GM19452 (cell line): Measurements from ENCODE around the gene ANGEL1.

ENCODE experiments used
- ATAC-seq: cut with Tn5 transposase; IDR thresholded peaks from one replicate; pipeline ENCODE4 v1.9.1; 2021; ENCODE audit not compliant: unreplicated experiment

Gene ANGEL1

DNA sequence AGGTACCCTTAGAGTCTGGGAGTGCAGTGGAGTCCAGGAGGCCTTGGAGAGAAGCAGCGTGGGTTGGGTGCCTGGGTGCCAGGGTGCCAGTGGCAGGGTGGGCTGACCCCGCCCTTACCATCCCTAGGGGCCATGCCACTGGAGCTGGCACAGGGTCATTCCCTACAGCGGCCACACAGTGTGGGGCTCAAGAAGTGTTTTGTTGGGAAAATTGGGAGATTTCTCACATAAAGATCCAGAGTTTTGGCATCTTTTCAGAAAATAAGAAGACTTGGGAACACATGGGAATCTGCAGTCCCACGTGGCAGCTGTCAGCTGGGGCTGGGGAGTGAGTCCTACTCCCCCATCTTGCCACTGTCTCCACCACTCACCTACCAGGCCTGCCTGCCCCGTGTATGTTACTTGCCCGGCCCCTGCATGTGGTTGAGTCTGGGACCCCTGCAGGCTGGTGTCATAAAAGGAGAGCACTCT lies 47.2 kb downstream of the ANGEL1 start:
- ATAC-seq: no peak

DNA sequence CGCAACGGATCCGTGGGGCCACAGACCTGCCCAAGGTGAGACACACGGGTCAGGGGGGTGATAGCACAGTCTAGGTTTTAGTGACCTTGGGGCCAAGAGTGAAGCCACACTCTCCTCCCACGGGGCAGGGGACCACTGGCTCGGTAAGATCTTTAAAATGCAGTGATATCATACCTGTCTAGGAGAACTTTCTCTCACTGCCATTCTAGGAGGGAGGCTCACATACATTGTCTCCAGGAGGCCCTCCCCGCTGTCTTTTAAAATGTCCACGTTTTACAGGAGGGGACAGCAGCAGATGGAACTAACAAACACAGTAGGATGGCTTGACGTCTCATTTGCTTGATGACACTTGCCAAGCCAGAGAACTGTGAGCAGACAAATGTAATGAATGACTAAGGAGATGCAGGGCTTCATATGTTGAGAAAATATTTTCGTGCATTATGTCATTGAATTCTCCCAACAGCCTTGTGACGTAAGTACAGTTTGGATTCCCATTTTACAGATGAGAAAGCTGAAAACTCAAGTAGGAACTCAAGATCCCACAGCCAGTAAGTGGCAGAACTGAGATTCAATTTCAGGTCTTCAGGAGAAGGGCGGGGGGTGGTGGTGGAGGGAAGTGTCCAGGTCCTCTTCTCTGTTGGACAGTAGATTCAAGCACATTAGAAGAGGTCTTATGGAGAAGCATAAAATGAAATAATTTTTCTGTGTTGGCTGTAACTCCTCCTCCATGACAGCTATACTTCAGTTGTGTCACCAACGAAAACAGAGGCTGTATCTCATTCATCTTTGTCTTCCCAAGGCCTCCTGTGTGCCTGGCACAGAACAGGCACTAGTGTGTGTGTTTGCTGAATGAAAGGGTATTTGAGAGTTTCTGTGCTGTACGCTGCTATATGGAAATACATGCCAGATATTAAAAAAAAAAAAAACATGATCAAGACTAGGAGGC lies 49.3 kb downstream of the ANGEL1 start:
- no peak for ATAC-seq

DNA sequence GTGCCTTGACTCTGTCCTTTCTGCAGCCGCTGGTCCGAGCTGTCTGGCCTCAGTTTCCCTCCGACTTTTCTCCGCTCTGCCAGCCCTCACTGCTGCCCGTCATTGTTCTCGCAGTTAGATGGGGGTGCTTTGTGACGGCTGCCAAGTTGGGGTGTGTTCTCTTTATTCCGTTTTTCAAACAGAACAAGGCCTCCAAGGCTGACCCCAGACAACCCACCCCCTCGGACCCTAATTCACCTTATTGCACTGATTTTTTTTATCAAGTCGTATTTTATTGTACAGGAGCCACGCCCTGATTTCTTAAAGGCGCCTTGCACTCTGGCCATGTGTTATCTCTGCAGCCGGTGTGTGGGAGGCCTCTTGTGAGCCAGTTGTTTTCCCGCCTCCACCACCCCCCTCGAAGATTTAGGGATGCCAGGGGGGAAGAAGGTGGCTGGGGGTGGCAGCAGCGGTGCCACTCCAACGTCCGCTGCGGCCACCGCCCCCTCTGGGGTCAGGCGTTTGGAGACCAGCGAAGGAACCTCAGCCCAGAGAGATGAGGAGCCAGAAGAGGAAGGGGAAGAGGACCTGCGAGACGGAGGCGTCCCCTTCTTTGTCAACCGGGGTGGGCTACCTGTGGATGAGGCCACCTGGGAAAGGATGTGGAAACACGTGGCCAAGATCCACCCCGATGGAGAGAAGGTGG lies 50.1 kb downstream of the ANGEL1 start:
- no peak for ATAC-seq

DNA sequence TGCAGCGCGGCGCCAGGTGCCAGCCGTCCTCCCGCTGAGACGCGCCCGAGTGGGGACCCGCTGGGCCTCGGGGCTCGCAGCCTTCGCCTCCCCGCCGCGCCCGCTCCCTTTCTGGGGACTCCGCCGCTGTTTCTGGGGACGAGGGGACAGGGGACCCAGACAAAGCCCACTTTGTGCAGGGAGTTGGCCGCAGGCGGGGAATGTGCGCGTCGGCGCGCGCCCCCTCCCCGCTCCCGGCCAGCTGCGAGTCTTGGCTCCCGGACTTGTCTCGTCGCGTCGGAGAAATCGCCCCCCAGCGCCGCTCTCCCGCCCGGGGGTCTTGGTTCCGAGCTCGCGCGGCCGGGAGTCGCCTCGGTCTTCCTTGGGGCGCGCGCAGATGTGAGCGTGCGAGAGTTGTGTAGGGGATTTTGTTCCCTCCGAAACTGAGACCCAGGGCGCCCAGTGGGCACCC lies 50.7 kb downstream of the ANGEL1 start:
- no peak for ATAC-seq

DNA sequence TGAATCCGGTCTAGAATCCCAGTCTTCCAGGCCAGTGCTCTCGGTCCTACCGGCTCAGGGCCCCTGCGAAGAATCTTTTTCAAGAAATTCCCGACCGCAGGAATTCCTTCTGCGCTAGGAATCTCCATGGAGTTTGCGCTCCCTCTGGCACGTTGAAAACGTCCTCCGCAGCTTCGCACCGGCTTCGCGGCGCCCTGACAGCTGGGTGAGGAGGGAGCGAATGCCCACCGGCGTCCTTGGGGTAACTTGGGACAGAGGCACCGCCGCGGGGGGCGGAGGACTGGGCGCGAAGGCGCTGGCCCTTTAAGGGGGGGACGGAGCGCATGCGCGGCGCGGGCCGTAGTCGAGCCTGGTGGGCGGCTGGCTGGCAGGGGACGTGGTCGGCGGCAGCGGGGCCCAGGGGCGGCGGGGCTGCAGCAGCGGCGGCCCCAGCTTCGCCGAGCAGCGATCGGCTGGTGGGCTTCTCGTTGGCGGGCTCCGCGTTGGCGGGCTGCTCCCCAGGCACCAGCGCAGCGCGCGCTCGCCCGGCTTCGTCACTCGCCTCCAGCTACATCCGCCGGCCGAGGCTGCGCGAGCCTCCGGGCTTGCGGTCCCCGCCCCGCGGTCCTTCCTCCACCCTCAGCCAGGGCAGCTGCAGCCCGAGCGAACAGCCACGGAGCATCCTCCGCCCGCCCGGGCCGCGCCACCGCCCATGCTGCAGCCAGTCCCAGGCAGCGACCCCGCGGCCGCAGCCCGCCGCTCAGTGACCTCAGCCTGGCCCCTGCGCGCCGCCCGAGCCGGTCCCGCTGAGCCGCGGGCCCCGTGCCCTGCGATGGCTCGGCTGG lies 51.3 kb downstream of the ANGEL1 start, which contains the start of gene VASH1:
Gene VASH1 (plus strand): TSS at position 333 of the 824 bp plus-strand sequence. CDS start 1,354 bp downstream, outside the sequence.
- ATAC-seq: peak; percentile 84

DNA sequence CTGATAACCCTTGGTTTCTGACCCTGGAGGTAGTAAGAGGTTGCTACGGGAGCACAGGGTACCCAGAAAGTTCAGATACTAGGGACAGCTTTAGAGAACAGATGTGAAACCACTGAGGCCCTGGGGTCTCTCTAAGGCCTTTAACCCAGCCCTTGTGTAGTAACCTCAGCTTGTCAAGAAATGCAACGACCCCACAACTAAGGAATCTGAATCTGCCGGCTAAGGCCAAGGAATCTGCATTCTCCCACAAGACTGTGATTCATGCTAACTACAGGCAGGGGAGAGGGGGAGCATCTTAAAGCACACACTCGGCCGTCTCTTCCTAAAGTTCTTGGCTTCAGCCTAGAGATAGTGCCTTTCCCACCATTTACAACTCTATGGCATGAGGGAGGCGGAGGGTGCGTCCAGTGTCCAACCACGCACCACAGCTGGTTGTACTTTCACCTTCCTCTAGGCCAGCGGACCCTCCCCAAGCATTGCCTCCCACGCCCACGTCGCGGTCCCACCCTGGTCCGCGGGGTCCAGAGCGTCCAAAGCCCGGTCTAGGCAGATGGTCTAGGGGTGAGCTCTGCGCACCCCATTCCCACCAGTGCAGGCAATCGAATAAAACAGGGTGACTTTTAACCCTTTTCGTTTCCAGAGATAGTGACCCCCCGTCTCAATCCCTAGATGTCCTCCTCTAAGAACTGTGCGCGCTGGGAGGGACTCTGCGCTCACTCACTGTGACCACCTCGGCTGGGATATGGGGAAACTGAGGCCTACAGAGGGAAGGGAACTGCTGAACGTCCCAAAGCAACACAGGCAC lies 52.1 kb downstream of the ANGEL1 start:
- no peak for ATAC-seq

DNA sequence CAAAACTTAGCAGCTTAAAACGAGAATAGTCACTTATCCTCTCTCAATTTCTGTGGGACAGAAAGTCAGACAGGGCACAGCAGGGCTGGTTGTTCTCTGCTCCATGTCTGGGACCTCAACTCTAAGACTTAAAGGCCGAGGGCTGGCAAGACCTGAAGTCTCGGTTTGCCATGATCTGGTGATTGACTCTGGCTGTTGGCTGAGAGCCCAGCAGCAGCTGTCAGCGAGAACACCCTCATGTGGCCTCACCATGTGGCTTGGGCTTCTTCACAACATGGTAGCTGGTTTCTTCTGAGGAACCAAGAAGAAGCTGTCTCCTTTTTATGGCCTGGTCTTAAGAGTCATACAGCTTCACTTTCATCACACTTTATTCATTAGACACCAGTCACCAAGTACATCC lies 53.1 kb downstream of the ANGEL1 start:
- ATAC-seq: no peak

DNA sequence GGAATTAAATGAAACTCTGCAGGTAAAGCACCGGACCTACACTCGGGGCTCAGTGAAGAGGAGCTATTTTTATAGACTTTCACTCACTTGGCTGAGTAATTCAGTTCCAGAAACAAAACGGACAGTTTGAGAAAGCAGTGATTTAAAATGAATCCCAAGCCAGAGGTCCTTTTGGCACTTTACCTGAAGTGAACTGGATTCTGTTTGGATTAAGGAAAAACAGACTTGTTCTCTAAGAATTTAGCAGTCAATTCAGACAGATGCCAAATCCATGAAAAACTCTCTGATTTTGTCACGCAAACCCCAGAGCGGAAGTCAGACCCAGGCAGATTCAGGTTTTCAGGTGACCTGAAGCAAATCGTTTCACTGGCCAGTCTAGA lies 56.3 kb downstream of the ANGEL1 start:
- ATAC-seq: no peak

DNA sequence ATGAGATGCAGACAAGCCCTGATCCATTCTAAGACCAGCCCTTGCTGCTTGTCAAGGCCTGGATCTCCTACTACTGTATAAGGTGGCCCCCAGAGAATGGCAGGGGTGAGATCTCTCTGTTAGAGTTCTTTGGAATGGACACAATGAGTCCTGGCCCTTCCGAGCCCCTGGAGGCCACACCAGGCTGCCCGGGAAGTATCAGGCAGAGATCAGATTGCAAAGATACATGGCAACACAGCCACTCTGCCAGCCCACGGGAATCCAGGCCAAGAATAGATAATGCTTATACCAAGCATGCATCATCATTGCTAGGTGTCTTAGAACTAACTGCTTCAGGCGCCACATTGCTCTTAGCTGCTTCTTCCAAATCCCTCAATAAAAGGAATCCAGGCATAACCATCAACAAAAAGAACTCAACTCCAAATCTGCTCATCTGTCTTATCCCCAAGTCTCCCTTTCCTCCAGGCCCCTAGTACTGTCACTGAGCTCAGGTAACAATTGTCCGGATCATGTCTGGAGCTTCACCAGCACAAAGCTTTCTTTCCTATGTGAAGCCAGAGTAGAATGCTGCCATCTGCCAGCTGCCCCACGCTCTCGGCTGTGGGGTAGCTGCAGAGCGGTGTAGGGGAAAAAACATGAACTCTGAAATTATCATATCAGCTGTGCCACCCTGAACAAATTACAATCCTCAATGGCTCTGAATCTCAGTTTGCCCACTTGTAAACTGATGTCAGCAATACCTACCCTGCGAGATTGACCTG lies 56.9 kb downstream of the ANGEL1 start:
- ATAC-seq: no peak

DNA sequence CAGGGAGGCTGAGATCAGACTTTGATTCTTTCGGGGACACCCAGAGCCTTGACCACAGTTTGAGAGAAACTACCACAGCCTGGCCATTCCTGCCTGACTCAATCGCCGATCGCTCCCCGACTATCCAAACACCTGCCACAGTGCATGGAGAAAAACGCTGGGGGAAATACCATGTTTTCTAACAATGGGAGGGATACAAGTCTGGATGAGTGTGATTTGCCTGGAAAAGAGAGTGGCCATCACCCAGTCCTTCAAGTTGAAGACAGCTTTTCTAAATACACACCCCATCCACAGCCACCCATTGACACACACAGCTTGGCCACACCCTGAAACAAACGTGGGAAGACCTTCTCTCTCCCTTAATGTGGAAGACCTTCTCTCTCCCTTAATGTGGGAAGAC lies 58.1 kb downstream of the ANGEL1 start:
- no peak for ATAC-seq

DNA sequence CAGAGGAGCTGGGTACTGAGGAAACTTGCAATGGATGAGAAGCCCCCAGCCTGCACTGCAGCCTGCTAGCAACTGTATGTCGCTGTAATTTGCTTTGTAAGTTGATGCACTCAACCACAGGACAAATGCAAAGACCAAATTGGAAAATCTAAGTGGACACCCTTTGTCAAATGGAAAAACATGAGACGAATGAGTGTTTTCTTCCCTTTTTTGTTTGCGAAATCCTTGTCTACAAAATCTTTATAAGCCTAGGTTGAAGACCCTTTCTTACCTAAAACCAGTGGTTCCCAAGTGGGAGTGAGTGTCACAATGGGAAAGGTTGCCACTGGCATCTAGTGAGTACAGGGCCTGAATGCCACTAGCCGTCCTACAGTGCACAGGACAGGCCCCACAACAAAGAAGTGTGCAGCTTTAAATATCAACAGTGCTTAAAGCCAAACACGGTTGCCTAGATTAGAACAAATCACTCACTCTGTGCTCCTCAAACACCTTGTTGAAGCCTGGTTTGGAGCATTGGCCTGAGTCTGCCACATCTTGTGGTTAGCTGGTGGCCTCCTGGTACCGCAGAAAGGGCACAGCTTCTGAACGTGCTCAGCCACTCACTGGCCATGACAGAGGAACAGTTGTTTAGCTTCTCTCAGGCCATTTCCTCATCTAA lies 59.0 kb downstream of the ANGEL1 start:
- ATAC-seq: no peak

DNA sequence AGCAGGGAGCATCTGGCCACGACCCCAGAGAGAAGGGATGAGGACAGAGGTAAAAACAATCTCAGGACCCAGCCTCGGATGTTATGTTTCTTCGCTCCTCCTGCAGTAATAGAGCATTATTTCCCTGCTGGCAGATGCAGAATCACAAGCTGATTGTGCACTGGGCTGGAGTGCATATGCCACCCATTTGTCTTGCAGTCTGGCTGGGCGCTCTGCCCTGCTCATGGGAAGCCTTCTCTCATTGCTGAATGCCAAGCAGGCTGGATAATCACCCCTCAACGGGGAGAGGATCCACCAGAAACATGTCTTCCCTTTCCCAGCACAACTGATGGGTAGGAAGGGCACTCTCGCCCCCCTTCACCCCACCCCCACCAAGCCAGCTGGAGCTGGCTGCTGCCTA lies 59.9 kb downstream of the ANGEL1 start:
- no peak for ATAC-seq

DNA sequence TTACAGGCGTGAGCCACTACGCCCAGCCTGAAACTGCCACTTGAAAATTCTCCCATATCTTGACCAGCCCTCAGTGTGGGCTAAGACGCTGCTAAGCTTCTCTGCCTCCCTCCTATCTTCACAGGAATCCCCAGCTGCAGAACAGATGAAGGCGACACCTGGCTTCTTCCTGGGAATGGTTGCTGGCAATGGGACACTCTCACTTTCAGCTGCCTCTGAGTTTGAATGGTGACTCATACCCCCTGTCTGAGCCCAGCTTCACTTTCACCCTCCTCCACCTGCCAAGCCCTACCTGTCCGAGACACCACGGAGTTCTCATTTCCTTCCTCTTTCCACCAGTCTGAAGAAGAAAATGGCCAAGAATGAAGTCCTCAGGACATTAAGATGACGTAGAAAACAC lies 69.7 kb downstream of the ANGEL1 start:
- no peak for ATAC-seq

DNA sequence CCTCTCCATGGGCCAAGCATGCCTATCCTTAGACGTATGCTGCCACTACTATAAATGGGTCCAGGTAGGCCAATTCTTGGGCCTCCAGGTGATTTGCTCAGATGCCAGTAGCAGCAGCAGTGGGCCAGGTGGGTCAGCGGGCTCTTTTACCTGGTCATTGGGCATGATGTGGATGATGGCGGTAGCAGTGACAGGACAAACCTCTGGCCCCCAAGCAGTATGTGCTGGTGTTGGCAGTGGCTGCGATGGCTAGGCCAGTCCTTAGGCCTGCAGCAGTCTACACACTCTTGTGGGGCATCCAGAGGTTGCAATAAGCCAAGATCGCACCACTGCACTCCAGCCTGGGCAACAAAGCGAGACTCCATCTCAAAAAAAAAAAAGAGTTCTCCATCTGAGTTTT lies 70.5 kb downstream of the ANGEL1 start:
- no peak for ATAC-seq

DNA sequence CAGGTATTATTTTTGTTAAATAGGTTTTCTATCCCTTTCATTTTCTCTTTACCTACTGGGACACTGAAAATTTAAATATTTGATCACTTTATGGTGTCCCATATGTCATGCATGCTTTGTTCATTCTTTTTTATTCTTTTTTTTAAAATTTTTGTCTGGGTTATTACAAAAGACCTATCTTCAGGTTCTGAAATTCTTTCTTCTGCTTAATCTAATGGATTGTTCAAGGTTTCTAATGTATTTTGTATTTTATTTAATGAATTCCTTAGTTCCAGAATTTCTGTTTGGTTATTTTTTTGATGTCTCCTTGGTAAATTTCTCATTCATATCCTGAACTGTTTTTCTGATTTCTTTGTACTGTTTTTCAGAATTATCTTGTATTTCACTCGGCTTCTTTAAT lies 71.6 kb downstream of the ANGEL1 start:
- no peak for ATAC-seq
